ENCODE results near the gene ELOVL7.

- TF ChIP-seq, protein P1, sequence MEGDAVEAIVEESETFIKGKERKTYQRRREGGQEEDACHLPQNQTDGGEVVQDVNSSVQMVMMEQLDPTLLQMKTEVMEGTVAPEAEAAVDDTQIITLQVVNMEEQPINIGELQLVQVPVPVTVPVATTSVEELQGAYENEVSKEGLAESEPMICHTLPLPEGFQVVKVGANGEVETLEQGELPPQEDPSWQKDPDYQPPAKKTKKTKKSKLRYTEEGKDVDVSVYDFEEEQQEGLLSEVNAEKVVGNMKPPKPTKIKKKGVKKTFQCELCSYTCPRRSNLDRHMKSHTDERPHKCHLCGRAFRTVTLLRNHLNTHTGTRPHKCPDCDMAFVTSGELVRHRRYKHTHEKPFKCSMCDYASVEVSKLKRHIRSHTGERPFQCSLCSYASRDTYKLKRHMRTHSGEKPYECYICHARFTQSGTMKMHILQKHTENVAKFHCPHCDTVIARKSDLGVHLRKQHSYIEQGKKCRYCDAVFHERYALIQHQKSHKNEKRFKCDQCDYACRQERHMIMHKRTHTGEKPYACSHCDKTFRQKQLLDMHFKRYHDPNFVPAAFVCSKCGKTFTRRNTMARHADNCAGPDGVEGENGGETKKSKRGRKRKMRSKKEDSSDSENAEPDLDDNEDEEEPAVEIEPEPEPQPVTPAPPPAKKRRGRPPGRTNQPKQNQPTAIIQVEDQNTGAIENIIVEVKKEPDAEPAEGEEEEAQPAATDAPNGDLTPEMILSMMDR (IDR thresholded peaks at IDR 0.05 in 2 of 3, conservative IDR thresholded peaks at IDR 0.05 in 1 of 3; ENCODE audit: borderline replicate concordance in 1 of 3, insufficient read depth in 1 of 3, low read depth in 2 of 3, low read length in 2 of 3) = no peak
- no peak for TF ChIP-seq YY1 (IDR thresholded peaks at IDR 0.05; ENCODE audit: extremely low read depth, insufficient replicate concordance, low read depth, low read length)
- no peak for TF ChIP-seq MAX (IDR thresholded peaks at IDR 0.05)
Measured at GRCh38 chr5:60802226-60802625, 41.8 kb downstream of the ELOVL7 start.
